AG04450 (cell line): Measurements from ENCODE around the gene CYP11A1. TPM values are rescaled to one million over a fixed set of nuclear protein-coding genes. Genes with fewer than 3 reads are reported as not detected.

Source experiments
- CTCF ChIA-PET: fragments of 300-600, 350-600 bp; formaldehyde crosslinking; extraction: SDS; loops from one replicate; lab custom pipeline; 2022; ENCODE audit warnings: antibody characterized with exemption, inconsistent platforms; lab: Charles Lee
- POLR2A ChIA-PET: fragments of 350-600 bp; formaldehyde crosslinking; extraction: SDS; loops from one replicate; lab custom pipeline; 2021; ENCODE audit warnings: antibody characterized with exemption, inconsistent platforms; lab: Yijun Ruan, JAX
- DNase-seq: peaks from one replicate; pipeline ENCODE4 v3.0.0-alpha.2; 2011; ENCODE audit warnings: low read depth, low spot score
- H3K27ac ChIP-seq: one replicate; pipeline ENCODE4 v1.5.1; 2012; ENCODE audit warnings: low read depth, low read length, control low read depth
- H3K27me3 ChIP-seq: one replicate; pipeline ENCODE4 v1.6.0; 2012; ENCODE audit warnings: low read length; ENCODE audit not compliant: control insufficient read depth, insufficient read depth
- H3K4me3 ChIP-seq: 2 replicates; pipeline ENCODE4 v1.5.1; 2011; ENCODE audit warnings: mild to moderate bottlenecking, low read depth, low read length, control low read depth
- H3K9me3 ChIP-seq: 2 replicates; pipeline ENCODE4 v1.5.1; 2012; ENCODE audit warnings: low read length; ENCODE audit not compliant: control insufficient read depth, insufficient read depth
- polyA plus RNA-seq: library from polyadenylated mRNA; depleted of rRNA; stranded (reverse); fragments of >200 nt; gene quantifications from 2 replicates; pipeline ENCODE4 v1.2.3, GENCODE V29; 2011
- TF ChIP-seq, protein P1 (sequence below): IDR thresholded peaks from 2 replicates; pipeline ENCODE4 v1.5.1; 2011; ENCODE audit warnings: low read depth, low read length, control low read depth, inconsistent platforms

The CYP11A1 gene
- polyA plus RNA-seq, 1 experiment, result 0.14 TPM

DNA sequence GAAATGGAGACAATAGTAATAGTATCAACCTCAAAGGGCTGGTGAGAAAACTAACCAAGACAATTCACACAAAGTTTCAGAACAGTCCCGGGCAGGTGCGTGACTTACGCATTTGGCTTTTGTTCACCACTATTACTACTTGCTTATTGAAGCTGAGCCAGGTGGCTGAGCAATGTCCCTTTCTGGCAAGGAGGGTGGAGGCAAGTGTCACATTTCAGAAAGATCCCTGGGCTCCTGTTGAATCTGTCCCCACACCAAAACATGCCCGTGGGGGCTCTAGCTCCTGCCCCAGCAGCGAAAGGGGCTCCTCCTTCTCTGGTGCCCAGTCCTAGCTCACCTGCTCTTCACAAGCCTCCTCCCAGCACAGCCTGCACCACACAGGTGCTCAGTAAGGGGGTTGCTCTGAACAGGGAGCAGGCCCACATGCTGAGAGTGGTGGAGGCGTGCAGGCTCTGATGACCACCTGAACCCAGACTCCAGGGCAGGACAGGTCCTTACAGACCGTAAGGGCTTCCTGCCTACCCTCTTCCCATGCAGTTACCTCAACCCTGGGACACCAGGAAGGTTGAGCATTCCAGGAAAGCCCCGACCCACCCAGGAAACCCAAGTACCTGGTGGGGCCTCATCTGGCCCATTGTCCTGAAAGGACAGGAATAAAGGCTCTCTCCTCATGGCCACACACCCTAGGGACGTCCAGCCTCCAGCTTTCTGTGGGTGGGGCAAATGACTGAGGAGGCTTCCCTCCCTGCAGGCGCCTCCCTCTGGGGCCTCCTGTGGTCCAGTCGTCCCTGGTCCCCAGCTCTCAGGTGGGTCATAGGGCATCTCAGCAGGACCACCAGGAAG is 33.7 kb upstream of the CYP11A1 start:
- CTCF ChIA-PET, result no interaction called here
- no peaks in the 10 kb centered on the region for H3K27me3 ChIP-seq
- H3K4me3 ChIP-seq, result no peak overlapping the region
- no peak for DNase-seq
- H3K9me3 ChIP-seq, result no peaks in the 10 kb centered on the region
- POLR2A ChIA-PET, result no interaction called here
- TF ChIP-seq, protein P1, sequence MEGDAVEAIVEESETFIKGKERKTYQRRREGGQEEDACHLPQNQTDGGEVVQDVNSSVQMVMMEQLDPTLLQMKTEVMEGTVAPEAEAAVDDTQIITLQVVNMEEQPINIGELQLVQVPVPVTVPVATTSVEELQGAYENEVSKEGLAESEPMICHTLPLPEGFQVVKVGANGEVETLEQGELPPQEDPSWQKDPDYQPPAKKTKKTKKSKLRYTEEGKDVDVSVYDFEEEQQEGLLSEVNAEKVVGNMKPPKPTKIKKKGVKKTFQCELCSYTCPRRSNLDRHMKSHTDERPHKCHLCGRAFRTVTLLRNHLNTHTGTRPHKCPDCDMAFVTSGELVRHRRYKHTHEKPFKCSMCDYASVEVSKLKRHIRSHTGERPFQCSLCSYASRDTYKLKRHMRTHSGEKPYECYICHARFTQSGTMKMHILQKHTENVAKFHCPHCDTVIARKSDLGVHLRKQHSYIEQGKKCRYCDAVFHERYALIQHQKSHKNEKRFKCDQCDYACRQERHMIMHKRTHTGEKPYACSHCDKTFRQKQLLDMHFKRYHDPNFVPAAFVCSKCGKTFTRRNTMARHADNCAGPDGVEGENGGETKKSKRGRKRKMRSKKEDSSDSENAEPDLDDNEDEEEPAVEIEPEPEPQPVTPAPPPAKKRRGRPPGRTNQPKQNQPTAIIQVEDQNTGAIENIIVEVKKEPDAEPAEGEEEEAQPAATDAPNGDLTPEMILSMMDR, result no peak
- no peak overlapping the region for H3K27ac ChIP-seq

DNA sequence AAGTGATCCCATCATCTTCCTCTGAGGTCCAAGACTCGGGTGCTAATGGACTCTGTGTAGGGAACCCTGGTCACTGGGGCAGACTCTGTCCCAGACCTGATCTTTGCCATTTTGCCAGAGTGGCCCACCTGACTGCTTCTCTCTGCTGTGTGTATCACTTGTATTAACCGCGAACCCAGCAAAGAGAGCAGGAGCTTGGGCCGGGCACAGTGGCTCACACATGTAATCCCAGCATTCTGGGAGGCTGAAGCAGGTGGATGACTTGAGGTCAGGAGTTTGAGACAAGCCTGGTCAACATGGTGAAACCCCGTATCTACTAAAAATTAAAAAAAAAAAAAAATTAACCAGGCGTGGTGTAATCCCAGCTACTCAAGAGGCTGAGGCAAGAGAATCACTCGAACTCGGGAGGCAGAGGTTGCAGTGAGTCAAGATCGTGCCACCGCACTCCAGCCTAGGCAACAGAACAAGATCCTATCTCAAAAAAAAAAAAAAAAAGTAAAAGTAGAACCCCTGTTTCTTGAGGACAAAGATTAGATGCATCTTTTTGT is 32.9 kb upstream of the CYP11A1 start:
- DNase-seq, result no peak
- ChIA-PET CTCF (no interaction called here), POLR2A (no interaction called here)
- TF ChIP-seq, protein P1, result no peak
- Histone ChIP-seq H3K27ac (peak overlapping the region; percentile 31), H3K27me3 (no peaks in the 10 kb centered on the region), H3K4me3 (no peak overlapping the region), H3K9me3 (no peaks in the 10 kb centered on the region)

DNA sequence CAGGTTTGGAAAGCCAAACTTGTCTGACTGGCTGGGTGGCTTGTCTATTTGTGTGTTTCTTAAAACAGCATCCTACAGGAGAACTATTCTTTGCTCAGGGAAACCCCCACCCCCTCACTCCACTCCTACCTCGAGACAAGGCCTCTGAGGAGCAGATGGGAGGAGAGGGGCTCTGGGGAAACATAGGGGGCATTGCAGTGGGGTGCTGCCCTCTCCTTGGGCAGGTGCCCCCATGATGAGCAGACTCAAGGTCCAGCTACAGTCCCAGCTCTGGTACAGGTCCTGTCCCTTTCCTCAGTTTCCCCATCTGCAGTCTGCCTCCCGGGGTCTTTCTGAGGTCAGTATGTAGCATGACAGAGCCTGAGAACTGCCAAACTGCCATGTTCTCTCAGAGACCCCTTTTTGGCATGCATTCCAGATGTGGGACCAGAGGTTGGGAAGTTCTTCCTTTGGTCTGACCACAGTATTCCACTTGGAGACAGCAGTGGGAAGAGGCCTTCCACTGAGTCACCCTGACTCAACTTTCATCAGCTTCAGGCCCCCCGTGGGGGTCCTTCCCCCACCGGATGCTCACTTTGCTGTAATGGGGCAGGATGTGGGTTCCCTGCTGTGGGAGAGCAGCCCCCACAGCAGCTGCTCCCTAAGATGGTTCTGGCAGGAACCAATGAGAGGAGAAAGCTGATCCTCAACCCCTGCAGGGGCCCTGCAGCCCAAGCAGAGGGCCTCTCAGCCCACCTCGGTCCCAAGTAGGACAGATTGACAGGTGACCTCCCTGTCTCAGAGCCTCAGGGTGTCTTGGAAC is 32.3 kb upstream of the CYP11A1 start:
- POLR2A ChIA-PET, result interaction anchor here (0.7 kb wide), 1 partner anchor 26 kb away, joined by 3 read pairs; no protein-coding TSS in a partner anchor
- no peak overlapping the region for H3K4me3 ChIP-seq
- no peaks in the 10 kb centered on the region for H3K27me3 ChIP-seq
- no peak for DNase-seq
- CTCF ChIA-PET, result no interaction called here
- no peaks in the 10 kb centered on the region for H3K9me3 ChIP-seq
- peak overlapping the region; percentile 31 for H3K27ac ChIP-seq
- TF ChIP-seq, protein P1, result no peak

DNA sequence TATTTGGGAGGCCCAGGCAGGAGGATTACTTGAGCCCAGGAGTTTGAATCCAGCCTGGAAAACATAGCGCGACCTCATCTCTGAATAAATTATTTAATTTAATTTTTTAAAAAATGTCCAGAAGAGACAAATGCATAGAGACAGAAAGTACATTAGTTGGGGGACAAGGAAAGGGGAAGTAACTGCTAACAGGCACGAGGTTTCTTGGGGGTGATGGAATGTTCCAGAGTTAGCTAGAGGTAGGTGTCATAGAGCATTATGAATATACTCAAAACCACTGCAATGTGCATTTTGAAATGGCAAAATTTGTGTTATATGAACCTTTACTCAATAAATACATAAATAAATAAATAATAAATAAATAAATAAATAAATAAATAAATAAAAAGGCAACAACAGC is 31.7 kb upstream of the CYP11A1 start:
- DNase-seq, result no peak
- no peaks in the 10 kb centered on the region for H3K27me3 ChIP-seq
- TF ChIP-seq, protein P1, result no peak
- H3K27ac ChIP-seq, result no peak overlapping the region
- no peaks in the 10 kb centered on the region for H3K9me3 ChIP-seq
- H3K4me3 ChIP-seq, result no peak overlapping the region
- ChIA-PET POLR2A (interaction anchor here (0.7 kb wide), 1 partner anchor 25 kb away, joined by 3 read pairs; no protein-coding TSS in a partner anchor), CTCF (no interaction called here)
